LNCAP (cell line): ENCODE data around the gene LSS.

Source experiments
- TF ChIP-seq, protein P1 (sequence below): fragments of 450-650 bp; IDR thresholded peaks from 2 replicates; pipeline ENCODE4 v1.5.1; 2017; ENCODE audit warnings: mild to moderate bottlenecking

Gene LSS

DNA sequence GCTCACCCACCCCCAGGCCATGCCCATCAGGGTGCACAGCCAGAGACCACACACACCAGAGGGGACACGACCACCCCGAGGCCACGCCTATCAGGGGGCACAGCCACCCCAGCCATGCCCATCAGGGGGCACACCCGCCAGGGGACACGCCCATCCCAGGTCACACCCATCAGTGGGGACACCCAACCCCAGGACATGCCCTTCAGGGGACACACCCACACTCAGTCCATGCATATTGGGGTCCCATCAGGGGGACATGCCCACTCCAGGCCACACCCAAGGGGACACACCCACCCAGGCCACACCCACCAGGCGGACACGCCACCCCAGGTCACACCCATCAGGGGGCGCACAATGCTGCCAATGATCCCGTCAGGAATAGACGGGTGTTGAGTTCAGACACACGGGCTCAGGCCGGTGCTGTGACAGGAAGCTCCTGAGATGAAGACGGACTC, 36.1 kb upstream of the LSS start:
- TF ChIP-seq, protein P1, sequence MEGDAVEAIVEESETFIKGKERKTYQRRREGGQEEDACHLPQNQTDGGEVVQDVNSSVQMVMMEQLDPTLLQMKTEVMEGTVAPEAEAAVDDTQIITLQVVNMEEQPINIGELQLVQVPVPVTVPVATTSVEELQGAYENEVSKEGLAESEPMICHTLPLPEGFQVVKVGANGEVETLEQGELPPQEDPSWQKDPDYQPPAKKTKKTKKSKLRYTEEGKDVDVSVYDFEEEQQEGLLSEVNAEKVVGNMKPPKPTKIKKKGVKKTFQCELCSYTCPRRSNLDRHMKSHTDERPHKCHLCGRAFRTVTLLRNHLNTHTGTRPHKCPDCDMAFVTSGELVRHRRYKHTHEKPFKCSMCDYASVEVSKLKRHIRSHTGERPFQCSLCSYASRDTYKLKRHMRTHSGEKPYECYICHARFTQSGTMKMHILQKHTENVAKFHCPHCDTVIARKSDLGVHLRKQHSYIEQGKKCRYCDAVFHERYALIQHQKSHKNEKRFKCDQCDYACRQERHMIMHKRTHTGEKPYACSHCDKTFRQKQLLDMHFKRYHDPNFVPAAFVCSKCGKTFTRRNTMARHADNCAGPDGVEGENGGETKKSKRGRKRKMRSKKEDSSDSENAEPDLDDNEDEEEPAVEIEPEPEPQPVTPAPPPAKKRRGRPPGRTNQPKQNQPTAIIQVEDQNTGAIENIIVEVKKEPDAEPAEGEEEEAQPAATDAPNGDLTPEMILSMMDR: no peak

DNA sequence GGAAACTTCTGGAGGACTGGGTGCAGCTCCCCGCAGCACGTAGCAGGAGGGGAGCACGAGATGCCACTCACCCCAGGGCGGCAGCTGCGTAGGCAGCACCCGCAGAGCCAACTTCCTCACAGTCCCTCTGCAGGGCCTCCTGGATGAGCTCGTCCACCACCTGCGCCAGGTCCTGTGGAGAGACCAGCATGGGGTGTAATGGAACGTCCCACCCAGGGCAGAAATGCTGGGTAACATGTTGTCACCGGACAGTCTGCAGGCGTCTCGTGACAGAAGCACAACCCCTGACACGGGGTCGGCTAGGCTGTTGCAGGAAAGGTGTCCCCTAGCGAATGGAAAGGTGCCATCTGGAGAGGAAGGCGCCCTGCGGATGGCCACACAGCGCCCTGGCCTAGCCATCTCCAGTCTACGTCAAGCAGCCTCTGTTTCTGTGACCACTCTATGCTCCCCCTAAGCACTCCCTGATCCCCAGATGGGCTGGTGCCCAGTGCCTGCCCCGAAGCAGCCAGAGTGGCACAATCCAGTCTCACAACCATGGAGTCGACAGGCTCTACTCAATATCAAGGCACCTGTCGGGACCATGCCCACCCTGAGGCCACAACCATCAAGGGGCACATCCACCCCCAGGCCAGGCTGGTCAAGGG, 35.6 kb upstream of the LSS start:
- TF ChIP-seq, protein P1: no peak

DNA sequence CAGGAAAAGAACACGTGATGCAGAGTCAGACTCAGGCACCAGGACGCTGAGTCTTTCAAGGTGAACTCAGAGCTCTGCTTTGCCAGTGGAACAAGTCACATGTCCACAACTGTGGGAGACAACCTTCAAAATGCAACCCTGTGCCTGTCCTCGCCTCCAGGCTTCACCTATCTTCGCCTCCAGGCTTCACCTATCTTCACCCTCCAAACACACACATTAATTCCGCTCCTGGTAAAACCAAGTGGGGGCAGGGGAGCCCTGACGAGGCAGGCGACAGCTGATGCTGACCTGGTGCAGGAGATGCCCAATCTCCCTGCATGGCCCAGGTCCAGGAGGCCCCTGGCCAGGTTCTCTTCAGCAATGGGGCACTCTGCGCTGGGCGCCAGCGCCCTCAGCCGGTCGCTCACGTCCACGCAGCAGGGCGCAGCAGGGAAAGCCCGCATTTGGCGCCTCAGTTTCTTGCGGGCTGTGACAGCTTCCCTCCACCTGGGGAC, 28.0 kb upstream of the LSS start:
- TF ChIP-seq, protein P1: no peak

DNA sequence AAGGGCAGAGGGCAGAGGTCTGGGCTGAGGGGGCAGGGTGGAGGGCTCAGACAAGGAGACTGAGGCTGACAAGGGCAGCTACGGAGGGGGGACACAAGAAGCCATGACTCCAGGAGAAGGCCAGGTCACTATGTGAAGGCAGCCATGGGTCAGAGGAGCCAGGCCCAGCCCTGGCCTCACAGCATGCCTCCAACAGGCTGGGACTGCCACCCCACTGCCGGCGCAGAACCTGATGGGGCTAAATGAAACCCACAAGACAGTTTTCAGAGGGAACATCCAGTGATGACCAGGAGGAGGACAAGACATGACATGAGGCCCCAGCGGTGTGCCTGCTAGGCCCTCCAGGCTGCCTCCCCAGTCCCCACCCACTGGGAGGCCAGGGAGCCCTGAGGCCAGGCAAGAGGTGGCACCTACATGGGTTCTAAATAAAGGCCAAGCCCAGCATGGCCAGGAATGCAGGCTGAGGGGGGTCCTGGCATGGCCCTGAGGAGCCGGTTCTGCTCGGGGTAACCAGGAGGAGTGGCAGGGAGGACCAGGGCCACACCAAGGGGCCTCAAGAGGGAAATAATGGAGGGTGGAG, 27.3 kb upstream of the LSS start:
- TF ChIP-seq, protein P1: no peak

DNA sequence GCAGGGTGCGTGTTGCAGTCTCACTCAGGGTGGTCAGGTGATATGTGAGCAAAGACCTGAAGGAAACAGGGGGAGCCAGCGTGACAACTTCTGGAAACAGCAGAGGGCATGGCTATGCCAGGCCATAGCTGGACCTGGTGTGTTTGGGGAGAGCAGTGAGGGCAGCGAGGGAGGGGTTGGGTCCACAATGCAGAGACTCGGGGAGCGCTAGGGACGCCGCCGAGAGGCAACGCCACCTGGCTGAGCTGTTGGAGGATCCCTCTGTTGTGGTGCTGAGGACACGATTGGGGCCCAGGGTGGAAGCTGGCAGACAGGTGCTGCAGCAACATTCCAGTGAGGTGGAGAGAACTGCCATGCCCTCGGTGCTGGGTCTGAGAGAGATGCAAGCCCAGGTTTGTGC, 26.6 kb upstream of the LSS start:
- TF ChIP-seq, protein P1: no peak

DNA sequence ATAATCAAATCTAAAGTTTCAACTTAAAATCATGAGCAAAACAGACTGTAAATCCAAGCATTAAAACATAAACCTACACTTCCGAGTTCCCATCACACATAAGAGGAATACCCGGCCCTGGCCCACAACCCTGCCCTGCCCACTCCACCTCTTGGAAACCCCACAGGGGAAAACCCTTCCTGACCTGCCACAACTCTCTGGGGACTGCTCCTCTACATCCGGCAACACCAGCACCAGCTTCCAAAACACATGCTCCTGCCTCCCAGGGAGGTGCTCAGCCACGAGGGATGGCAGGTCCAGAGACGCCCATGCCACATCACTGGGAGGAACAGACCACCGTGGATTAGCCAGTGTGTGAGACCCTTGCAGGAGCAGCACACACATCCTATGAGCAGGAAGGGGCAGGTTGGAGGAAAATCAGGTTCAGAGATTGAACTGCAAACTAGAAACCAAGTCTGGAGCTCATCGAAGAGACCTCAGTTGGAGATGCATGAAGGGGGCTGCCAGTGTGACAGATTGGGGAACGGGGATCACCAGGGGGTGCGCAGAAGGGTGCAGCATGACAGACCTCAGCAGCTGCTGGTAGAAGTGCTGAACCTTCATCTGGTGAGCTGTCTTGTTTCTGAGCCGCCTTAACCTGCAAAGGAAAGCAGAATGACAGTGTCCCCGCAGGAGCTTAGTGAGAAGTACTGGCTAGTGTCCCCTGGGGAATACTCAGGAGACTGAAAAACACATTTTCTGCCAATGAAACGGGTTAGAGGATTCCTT, 25.8 kb upstream of the LSS start:
- TF ChIP-seq, protein P1: no peak

DNA sequence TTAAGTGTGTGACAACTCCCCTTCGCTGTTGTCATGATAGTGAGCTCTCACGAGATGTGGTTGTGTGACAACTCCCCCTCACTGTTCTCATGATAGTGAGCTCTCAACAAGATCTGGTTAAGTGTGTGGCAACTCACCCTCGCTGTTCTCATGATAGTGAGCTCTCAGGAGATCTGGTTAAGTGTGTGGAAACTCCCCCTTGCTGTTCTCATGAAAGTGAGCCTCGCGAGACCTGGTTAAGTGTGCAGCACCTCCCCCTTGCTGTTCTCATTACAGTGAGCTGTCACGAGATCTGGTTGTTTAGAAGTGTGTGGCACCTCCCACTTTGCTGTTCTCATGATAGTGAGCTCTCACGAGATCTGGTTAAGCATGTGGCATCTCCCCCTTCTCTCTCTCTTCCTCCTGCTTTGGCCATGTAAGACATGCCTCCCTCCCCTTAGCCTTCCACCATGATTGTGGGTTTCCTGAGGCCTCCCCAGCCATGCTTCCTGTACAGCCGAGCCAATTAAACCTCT, 25.1 kb upstream of the LSS start:
- TF ChIP-seq, protein P1: no peak
